HEK293T (cell line): ENCODE measurements around the gene TASOR2.

ENCODE experiments used
- CTCF ChIA-PET: fragments of 350-600 bp; formaldehyde crosslinking; extraction: SDS; loops from one replicate; lab custom pipeline; 2021; ENCODE audit warnings: antibody characterized with exemption, inconsistent platforms; lab: Yijun Ruan, JAX
- POLR2A ChIA-PET: fragments of 350-600 bp; formaldehyde crosslinking; extraction: SDS; loops from one replicate; lab custom pipeline; 2020; ENCODE audit warnings: antibody characterized with exemption, inconsistent platforms; lab: Yijun Ruan, JAX
- DNase-seq: peaks from one replicate; pipeline ENCODE4 v3.0.0; 2012; ENCODE audit warnings: mixed read lengths; ENCODE audit errors: extremely low spot score
- ARNT ChIP-seq: fragments of 450-650 bp; IDR thresholded peaks from 2 replicates; pipeline ENCODE4 v1.6.1; 2017; ENCODE audit warnings: mild to moderate bottlenecking
- BHLHE40 ChIP-seq: fragments of 450-650 bp; IDR thresholded peaks from 2 replicates; pipeline ENCODE4 v1.6.1; 2016; ENCODE audit warnings: mild to moderate bottlenecking, moderate library complexity, borderline replicate concordance
- CTBP1 ChIP-seq: fragments of 450-650 bp; IDR thresholded peaks from 2 replicates; pipeline ENCODE4 v1.6.1; 2016; ENCODE audit warnings: borderline replicate concordance
- ELF4 ChIP-seq: fragments of 450-650 bp; IDR thresholded peaks from 2 replicates; pipeline ENCODE4 v1.6.1; 2017; ENCODE audit warnings: antibody characterized with exemption
- FOXA1 ChIP-seq: fragments of 450-650 bp; IDR thresholded peaks from 2 replicates; pipeline ENCODE4 v1.6.1; 2016; ENCODE audit warnings: mild to moderate bottlenecking
- FOXK2 ChIP-seq: fragments of 450-650 bp; IDR thresholded peaks from 2 replicates; pipeline ENCODE4 v1.6.1; 2016; ENCODE audit warnings: mild to moderate bottlenecking
- FOXM1 ChIP-seq: fragments of 450-650 bp; IDR thresholded peaks from 2 replicates; pipeline ENCODE4 v1.6.1; 2017; ENCODE audit warnings: mild to moderate bottlenecking, borderline replicate concordance
- HDGF ChIP-seq: fragments of 450-650 bp; IDR thresholded peaks from 2 replicates; pipeline ENCODE4 v1.6.1; 2017; ENCODE audit warnings: antibody characterized with exemption, borderline replicate concordance
- L3MBTL2 ChIP-seq: fragments of 450-650 bp; conservative IDR thresholded peaks from 2 replicates; pipeline ENCODE4 v1.6.1; 2016; ENCODE audit warnings: mild to moderate bottlenecking
- LEF1 ChIP-seq: fragments of 450-650 bp; IDR thresholded peaks from 2 replicates; pipeline ENCODE4 v1.6.1; 2017; ENCODE audit warnings: mild to moderate bottlenecking, borderline replicate concordance
- NFRKB ChIP-seq: fragments of 450-650 bp; IDR thresholded peaks from 2 replicates; pipeline ENCODE4 v1.6.1; 2016; ENCODE audit warnings: mild to moderate bottlenecking, moderate library complexity
- PKNOX1 ChIP-seq: fragments of 450-650 bp; IDR thresholded peaks from 2 replicates; pipeline ENCODE4 v1.6.1; 2016
- SP1 ChIP-seq: fragments of 450-650 bp; IDR thresholded peaks from 2 replicates; pipeline ENCODE4 v1.6.1; 2017
- SUZ12 ChIP-seq: fragments of 450-650 bp; IDR thresholded peaks from 2 replicates; pipeline ENCODE4 v1.6.1; 2016; ENCODE audit warnings: mild to moderate bottlenecking
- TARDBP ChIP-seq: fragments of 450-650 bp; IDR thresholded peaks from 2 replicates; pipeline ENCODE4 v1.6.1; 2016
- ZNF384 ChIP-seq: fragments of 450-650 bp; IDR thresholded peaks from 2 replicates; pipeline ENCODE4 v1.6.1; 2016

The TASOR2 gene

GRCh38 chr10:5643346-5644067 is 41.1 kb upstream of the TASOR2 start:
- no peak for DNase-seq
- ChIA-PET CTCF (interaction anchor here (1.0 kb wide), 2 partner anchors 14 to 201 kb away, joined by 3 to 4 read pairs; no protein-coding TSS in a partner anchor), POLR2A (no interaction called here)
- no peak for TF ChIP-seq FOXK2
- no peak for TF ChIP-seq BHLHE40
- TF ChIP-seq HDGF = no peak
- TF ChIP-seq FOXM1 = no peak
- TF ChIP-seq PKNOX1 = no peak
- no peak for TF ChIP-seq ARNT
- TF ChIP-seq ELF4 = no peak
- TF ChIP-seq TARDBP = no peak
- no peak for TF ChIP-seq LEF1
- TF ChIP-seq FOXA1 = no peak
- TF ChIP-seq ZNF384 = no peak
- no peak for TF ChIP-seq CTBP1
- no peak for TF ChIP-seq SUZ12
- TF ChIP-seq NFRKB = no peak
- no peak for TF ChIP-seq L3MBTL2
- TF ChIP-seq SP1 = no peak

GRCh38 chr10:5644930-5645329 is 39.7 kb upstream of the TASOR2 start:
- CTCF ChIA-PET = interaction anchor here (0.9 kb wide), 1 partner anchor 16 kb away, joined by 4 read pairs; no protein-coding TSS in a partner anchor
- DNase-seq = no peak
- POLR2A ChIA-PET = no interaction called here
- TF ChIP-seq CTBP1 (no peak), SUZ12 (no peak), LEF1 (no peak), L3MBTL2 (no peak), FOXM1 (no peak), TARDBP (no peak), SP1 (no peak), PKNOX1 (no peak), BHLHE40 (no peak), FOXK2 (no peak), ELF4 (no peak), NFRKB (no peak), ARNT (no peak), ZNF384 (no peak), HDGF (no peak), FOXA1 (no peak)

- CTCF ChIA-PET = interaction anchor here (0.9 kb wide), 1 partner anchor 16 kb away, joined by 4 read pairs; no protein-coding TSS in a partner anchor
- POLR2A ChIA-PET = no interaction called here
- TF ChIP-seq CTBP1 (no peak), ARNT (no peak), HDGF (no peak), L3MBTL2 (no peak), BHLHE40 (no peak), FOXM1 (no peak), TARDBP (no peak), ELF4 (no peak), PKNOX1 (no peak)
- no peak for DNase-seq
Measured at GRCh38 chr10:5645375-5645774, 39.3 kb upstream of the TASOR2 start.

- POLR2A ChIA-PET = no interaction called here
- CTCF ChIA-PET = no interaction called here
- TF ChIP-seq PKNOX1 (no peak), NFRKB (no peak), BHLHE40 (no peak), HDGF (no peak)
- DNase-seq = no peak
Measured at GRCh38 chr10:5645944-5646617, 38.6 kb upstream of the TASOR2 start.

GRCh38 chr10:5647507-5648240 is 37.0 kb upstream of the TASOR2 start:
- DNase-seq = no peak
- CTCF ChIA-PET = no interaction called here
- POLR2A ChIA-PET = no interaction called here
- TF ChIP-seq SP1 (no peak), ELF4 (no peak), L3MBTL2 (no peak), PKNOX1 (no peak), LEF1 (no peak), CTBP1 (no peak), FOXA1 (no peak)
